GM12874 (cell line): ENCODE data around the gene TUBB2B.

Experiments used
- TF ChIP-seq, protein P1 (sequence below): IDR thresholded peaks from 2 replicates; pipeline ENCODE4 v1.5.1; 2011; ENCODE audit warnings: low read depth, mild to moderate bottlenecking, control low read depth, low read length, moderate library complexity; ENCODE audit not compliant: insufficient read depth

TUBB2B gene

GRCh38 chr6:3199382-3199781, 28.1 kb downstream of the TUBB2B start:
- TF ChIP-seq, protein P1, sequence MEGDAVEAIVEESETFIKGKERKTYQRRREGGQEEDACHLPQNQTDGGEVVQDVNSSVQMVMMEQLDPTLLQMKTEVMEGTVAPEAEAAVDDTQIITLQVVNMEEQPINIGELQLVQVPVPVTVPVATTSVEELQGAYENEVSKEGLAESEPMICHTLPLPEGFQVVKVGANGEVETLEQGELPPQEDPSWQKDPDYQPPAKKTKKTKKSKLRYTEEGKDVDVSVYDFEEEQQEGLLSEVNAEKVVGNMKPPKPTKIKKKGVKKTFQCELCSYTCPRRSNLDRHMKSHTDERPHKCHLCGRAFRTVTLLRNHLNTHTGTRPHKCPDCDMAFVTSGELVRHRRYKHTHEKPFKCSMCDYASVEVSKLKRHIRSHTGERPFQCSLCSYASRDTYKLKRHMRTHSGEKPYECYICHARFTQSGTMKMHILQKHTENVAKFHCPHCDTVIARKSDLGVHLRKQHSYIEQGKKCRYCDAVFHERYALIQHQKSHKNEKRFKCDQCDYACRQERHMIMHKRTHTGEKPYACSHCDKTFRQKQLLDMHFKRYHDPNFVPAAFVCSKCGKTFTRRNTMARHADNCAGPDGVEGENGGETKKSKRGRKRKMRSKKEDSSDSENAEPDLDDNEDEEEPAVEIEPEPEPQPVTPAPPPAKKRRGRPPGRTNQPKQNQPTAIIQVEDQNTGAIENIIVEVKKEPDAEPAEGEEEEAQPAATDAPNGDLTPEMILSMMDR = no peak

GRCh38 chr6:3196770-3197169, 30.7 kb downstream of the TUBB2B start:
- TF ChIP-seq, protein P1 = no peak

DNA sequence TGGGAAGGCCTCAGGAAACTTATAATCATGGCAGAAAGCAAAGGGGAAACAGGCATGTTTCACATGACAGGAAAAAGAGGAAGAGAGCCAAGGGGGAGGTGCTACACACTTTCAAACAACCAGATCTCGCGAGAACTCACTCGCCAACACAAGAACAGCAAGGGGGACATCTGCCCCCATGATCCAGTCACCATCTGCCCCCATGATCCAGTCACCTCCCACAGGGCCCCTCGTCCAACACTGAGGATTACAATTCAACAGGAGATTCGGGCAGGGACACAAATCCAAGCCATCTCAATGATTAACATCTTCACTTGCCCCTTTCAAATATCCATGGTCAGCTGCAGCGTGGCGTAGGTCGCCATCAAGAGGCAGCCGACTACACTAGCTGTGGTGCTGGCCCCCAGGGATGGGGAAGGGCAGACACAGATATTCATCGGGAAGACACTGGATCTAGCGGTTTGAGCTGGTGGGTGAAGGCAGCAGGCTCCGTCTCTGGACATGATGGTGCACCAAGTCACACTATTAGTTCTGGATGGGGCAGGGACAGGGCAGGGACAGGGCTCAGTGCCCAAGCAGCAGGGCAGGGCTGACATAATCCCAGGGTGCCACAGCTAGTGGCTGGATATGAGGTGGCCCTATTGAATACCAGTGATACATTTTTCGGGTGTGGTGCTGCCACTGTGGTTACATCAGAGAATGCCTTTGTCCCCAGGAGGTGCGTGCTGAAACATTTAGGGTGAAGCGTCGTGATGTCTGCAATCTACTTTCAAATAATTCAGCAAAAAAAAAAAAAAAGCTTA, 31.6 kb downstream of the TUBB2B start:
- TF ChIP-seq, protein P1 = no peak

GRCh38 chr6:3195420-3195694, 32.1 kb downstream of the TUBB2B start:
- TF ChIP-seq, protein P1 = no peak

- TF ChIP-seq, protein P1 = no peak
These were observed 32.7 kb downstream of the TUBB2B start for GRCh38 chr6:3194535-3195419.

- TF ChIP-seq, protein P1 = no peak
These were observed 34.2 kb downstream of the TUBB2B start for GRCh38 chr6:3193102-3193849.

GRCh38 chr6:3190779-3191178, 36.7 kb downstream of the TUBB2B start:
- TF ChIP-seq, protein P1 = no peak
